PC-9 (cell line): ENCODE results near the gene SYCP2L. TPM values are rescaled to one million over a fixed set of nuclear protein-coding genes. Genes with fewer than 3 reads are reported as not detected.

Source experiments
- BruUV-seq: library from RNA; stranded (reverse); fragments of 400-500 nt; replicated peaks from 2 replicates; lab custom pipeline; 2021; lab: Mats Ljungman, UMichigan
- CTCF ChIA-PET: fragments of 300-600 bp; sonication (Branson Sonifier 250); formaldehyde crosslinking; loops from one replicate; lab custom pipeline; 2022; ENCODE audit warnings: antibody characterized with exemption; lab: Charles Lee
- POLR2A ChIA-PET: fragments of 300-600 bp; sonication (Branson Sonifier 250); formaldehyde crosslinking; loops from one replicate; lab custom pipeline; 2022; ENCODE audit warnings: antibody characterized with exemption; ENCODE audit not compliant: unreplicated experiment; lab: Charles Lee
- DNase-seq, 2 experiments: peaks; one replicate each; pipeline versions ENCODE4 v3.0.0 to v3.0.0-alpha.2; 2015 to 2022; ENCODE audit warnings: mixed read lengths in 1 of 2
- H2AFZ ChIP-seq: fragments of 200-600 bp; sonication (generic); 2 replicates; pipeline ENCODE4 v1.8.1; 2017; ENCODE audit warnings: antibody characterized with exemption
- H3F3A ChIP-seq: fragments of 200-600 bp; sonication (generic); 2 replicates; pipeline ENCODE4 v1.8.1; 2017; ENCODE audit warnings: antibody characterized with exemption, mild to moderate bottlenecking, low read depth; ENCODE audit not compliant: insufficient read depth
- H3K27ac ChIP-seq: fragments of 200-600 bp; sonication (generic); 2 replicates; pipeline ENCODE4 v1.6.1; 2016; ENCODE audit warnings: mixed run types
- H3K27me3 ChIP-seq: fragments of 200-600 bp; sonication (generic); 2 replicates; pipeline ENCODE4 v1.6.1; 2016; ENCODE audit warnings: low read depth, mixed run types; ENCODE audit not compliant: insufficient read depth
- H3K36me3 ChIP-seq: fragments of 200-600 bp; sonication (generic); 2 replicates; pipeline ENCODE4 v1.6.1; 2016; ENCODE audit warnings: low read depth, mixed run types
- H3K4me1 ChIP-seq: fragments of 200-600 bp; sonication (generic); replicated peaks from 2 replicates; pipeline ENCODE4 v1.6.1; 2016; ENCODE audit warnings: mixed run types; ENCODE audit not compliant: insufficient read depth
- H3K4me2 ChIP-seq: fragments of 200-600 bp; sonication (generic); 2 replicates; pipeline ENCODE4 v1.6.1; 2017; ENCODE audit warnings: mixed run types
- H3K4me3 ChIP-seq: fragments of 200-600 bp; sonication (generic); 2 replicates; pipeline ENCODE4 v1.6.1; 2016; ENCODE audit warnings: mixed run types
- H3K79me2 ChIP-seq: fragments of 200-600 bp; sonication (generic); 2 replicates; pipeline ENCODE4 v1.6.1; 2017; ENCODE audit warnings: low read depth, mixed run types
- H3K9me2 ChIP-seq: fragments of 200-600 bp; sonication (generic); 2 replicates; pipeline ENCODE4 v1.8.1; 2017; ENCODE audit warnings: mild to moderate bottlenecking; ENCODE audit not compliant: insufficient read depth
- H3K9me3 ChIP-seq: fragments of 200-600 bp; sonication (generic); 2 replicates; pipeline ENCODE4 v1.8.1; 2016; ENCODE audit warnings: low read depth; ENCODE audit not compliant: insufficient read depth
- H4K20me1 ChIP-seq: fragments of 200-600 bp; sonication (generic); 2 replicates; pipeline ENCODE4 v1.8.1; 2017; ENCODE audit not compliant: insufficient read depth
- EZH2 ChIP-seq: fragments of 200-600 bp; sonication (generic); IDR thresholded peaks from 2 replicates; pipeline ENCODE4 v1.8.0; 2017; ENCODE audit warnings: antibody characterized with exemption, low read depth
- intact Hi-C: fragments of 100-400 bp; cut with micrococcal nuclease; formaldehyde crosslinking; loops from one replicate; pipeline ENCODE4 v1.10.0; 2022; ENCODE audit not compliant: unreplicated experiment
- total RNA-seq: library from RNA; stranded (reverse); gene quantifications from 2 replicates; pipeline ENCODE4 v1.2.3, GENCODE V29; 2021
- TF ChIP-seq, protein P1 (sequence below): fragments of 200-600 bp; sonication (generic); conservative IDR thresholded peaks from 2 replicates; pipeline ENCODE4 v1.6.1; 2017; ENCODE audit warnings: mixed run types, antibody characterized with exemption, mild to moderate bottlenecking, moderate library complexity

SYCP2L gene
- total RNA-seq, 1 experiment from 2014 or later = 12.6 TPM

DNA sequence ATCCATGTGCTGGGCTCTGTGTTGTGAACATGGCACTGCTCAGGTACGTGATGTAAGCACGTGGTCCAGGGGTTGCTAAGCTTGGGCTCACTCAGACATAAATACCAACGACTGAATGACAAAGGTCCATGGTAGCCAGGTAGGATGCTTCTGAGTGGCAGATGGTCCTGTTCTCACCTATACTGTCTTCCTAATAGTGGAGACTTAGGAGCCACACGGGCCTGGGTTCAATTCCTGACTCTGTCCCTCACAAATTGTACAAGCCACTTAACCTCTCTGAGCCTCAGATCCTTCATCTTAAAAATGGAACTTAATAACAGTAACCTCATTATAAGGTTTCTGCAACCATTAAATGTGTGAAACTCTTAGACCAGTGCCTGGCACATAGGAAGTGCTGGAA lies 11.8 kb upstream of the SYCP2L start:
- H3K36me3 ChIP-seq = no peaks in the 10 kb centered on the region
- ChIA-PET CTCF (interaction anchor here (0.5 kb wide), 1 partner anchor 10 kb away, joined by 3 read pairs; no protein-coding TSS in a partner anchor), POLR2A (no interaction called here)
- no TSS peak for BruUV-seq
- no peaks in the 10 kb centered on the region for H3K9me3 ChIP-seq
- no peaks in the 10 kb centered on the region for H3K79me2 ChIP-seq
- peaks cover 34% of the 10 kb centered on the region for H3K4me1 ChIP-seq
- no peak overlapping the region for H3K27ac ChIP-seq
- intact Hi-C loops = no loop called here
- no peak for DNase-seq
- no peaks in the 10 kb centered on the region for H3K9me2 ChIP-seq
- no peaks in the 10 kb centered on the region for H3K27me3 ChIP-seq
- peaks cover 16% of the 10 kb centered on the region; the same call in 1 of the 2 replicates for H3F3A ChIP-seq
- no peak overlapping the region for H3K4me2 ChIP-seq
- no peak overlapping the region for H3K4me3 ChIP-seq
- no peaks in the 10 kb centered on the region for H4K20me1 ChIP-seq
- H2AFZ ChIP-seq = no peak overlapping the region
- no peak for TF ChIP-seq EZH2
- TF ChIP-seq, protein P1, sequence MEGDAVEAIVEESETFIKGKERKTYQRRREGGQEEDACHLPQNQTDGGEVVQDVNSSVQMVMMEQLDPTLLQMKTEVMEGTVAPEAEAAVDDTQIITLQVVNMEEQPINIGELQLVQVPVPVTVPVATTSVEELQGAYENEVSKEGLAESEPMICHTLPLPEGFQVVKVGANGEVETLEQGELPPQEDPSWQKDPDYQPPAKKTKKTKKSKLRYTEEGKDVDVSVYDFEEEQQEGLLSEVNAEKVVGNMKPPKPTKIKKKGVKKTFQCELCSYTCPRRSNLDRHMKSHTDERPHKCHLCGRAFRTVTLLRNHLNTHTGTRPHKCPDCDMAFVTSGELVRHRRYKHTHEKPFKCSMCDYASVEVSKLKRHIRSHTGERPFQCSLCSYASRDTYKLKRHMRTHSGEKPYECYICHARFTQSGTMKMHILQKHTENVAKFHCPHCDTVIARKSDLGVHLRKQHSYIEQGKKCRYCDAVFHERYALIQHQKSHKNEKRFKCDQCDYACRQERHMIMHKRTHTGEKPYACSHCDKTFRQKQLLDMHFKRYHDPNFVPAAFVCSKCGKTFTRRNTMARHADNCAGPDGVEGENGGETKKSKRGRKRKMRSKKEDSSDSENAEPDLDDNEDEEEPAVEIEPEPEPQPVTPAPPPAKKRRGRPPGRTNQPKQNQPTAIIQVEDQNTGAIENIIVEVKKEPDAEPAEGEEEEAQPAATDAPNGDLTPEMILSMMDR = no peak

DNA sequence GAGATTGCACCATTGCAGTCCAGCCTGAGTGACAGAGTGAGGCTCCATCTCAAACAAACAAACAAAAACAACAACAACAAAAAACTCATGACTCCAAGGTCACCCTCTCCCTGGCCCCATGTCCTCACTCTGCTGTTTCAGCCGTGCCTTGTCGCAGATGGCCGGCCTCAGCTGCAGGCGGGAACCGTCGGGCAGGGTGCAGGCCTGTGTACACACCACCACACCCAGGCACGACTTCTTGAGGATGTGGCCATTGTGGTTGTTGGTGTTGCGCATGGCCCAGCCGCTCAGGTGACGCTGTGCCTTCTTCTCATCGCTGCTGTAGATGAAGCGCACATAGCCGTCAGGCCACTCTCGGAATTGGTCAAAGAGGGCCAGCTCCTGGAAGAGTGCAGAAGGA lies 9.8 kb upstream of the SYCP2L start:
- Histone ChIP-seq H3K79me2 (no peaks in the 10 kb centered on the region), H3K27ac (no peak overlapping the region), H3K4me2 (no peak overlapping the region), H2AFZ (no peak overlapping the region), H3K9me3 (no peaks in the 10 kb centered on the region), H4K20me1 (no peaks in the 10 kb centered on the region), H3K9me2 (no peaks in the 10 kb centered on the region), H3F3A (peaks cover 16% of the 10 kb centered on the region; the same call in 1 of the 2 replicates), H3K36me3 (no peaks in the 10 kb centered on the region), H3K4me3 (no peak overlapping the region), H3K4me1 (peaks cover 33% of the 10 kb centered on the region), H3K27me3 (no peaks in the 10 kb centered on the region)
- no TSS peak for BruUV-seq
- intact Hi-C loops = no loop called here
- ChIA-PET CTCF (no interaction called here), POLR2A (no interaction called here)
- DNase-seq = no peak
- TF ChIP-seq EZH2 = no peak
- TF ChIP-seq, protein P1 = no peak

DNA sequence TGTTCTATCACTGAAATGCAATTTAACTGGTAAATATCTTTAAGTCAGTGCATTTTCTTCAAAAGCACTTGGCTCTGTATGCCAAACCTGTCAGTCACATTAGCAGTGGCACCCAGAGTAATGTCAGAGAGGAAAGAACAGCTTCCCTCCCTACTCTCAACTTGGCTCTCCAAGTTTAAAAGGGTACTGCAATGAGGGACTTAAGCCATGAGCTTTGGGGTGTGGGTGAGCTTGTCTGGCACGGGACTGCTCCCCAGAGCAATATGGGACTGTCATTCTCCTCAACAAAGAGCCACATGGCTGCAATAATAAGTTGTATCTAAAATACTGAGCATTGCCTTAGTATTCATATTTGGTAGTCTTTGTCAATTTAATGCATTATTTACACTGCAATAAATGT lies 9.0 kb upstream of the SYCP2L start:
- Histone ChIP-seq H3F3A (peaks cover 14% of the 10 kb centered on the region; the same call in 1 of the 2 replicates), H3K79me2 (no peaks in the 10 kb centered on the region), H3K36me3 (no peaks in the 10 kb centered on the region), H3K4me1 (peaks cover 25% of the 10 kb centered on the region), H2AFZ (no peak overlapping the region), H3K4me3 (no peak overlapping the region), H3K4me2 (no peak overlapping the region), H3K27me3 (no peaks in the 10 kb centered on the region), H3K27ac (no peak overlapping the region), H3K9me3 (no peaks in the 10 kb centered on the region), H4K20me1 (no peaks in the 10 kb centered on the region), H3K9me2 (no peaks in the 10 kb centered on the region)
- BruUV-seq = no TSS peak
- CTCF ChIA-PET = no interaction called here
- intact Hi-C loops = no loop called here
- no peak for DNase-seq
- no peak for TF ChIP-seq EZH2
- TF ChIP-seq, protein P1 = no peak
- POLR2A ChIA-PET = interaction anchor here (0.7 kb wide), 1 partner anchor 52 kb away, joined by 7 read pairs; no protein-coding TSS in a partner anchor
